Measurements from ENCODE around the gene SLC7A14.

SLC7A14 gene

DNA sequence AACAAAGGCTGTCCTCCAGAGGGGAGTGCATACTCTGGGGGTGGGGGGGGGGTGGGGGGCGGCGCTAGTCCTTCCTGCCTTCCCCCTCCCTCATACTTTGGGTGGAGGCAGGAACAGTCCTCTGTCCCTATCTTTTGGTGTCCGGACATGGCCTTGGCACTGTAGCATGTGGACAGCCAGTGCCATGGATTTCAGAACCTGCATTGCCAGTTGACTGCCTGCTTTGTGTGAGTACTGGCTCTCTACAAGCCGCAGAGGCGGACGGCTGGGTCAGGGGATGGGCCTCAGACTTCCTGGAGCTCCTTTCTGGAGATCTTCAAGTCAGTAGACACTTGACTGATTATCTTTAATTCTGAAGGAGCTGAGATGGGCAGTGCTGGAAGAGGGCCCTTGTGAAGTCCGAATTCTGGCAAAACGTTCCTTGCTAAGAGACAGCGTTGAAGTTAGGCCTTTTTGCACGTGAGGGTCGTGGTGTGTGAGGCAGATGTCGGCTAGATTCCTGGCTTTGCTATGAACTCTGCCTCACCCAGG lies 164.7 kb downstream of the SLC7A14 start:
- DNase-seq: no peak

DNA sequence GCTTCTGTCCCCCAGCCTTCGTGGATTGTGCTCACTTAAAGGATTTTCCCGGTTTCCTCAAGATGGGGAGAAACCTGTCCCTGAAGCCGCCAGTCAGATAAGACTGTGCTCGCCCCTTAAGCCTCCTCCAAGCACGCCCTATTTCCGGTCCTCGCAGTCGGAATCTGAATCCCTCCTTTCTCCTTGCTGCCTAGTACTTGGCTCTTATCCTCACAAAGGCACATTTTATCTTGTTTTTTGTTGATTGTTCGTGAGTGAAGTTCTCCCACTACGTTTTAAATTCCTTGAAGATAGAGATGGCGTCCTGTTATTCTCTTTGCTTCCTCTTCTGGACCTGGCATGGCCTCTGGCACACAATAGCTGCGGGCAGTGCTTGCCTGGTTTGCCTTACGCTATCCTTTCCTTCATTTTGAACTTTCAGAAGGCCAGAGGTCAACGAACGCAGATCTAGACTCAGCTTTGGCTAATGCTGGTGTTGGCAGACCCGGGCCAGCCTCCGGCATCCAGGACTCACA lies 165.5 kb downstream of the SLC7A14 start:
- no peak for DNase-seq

DNA sequence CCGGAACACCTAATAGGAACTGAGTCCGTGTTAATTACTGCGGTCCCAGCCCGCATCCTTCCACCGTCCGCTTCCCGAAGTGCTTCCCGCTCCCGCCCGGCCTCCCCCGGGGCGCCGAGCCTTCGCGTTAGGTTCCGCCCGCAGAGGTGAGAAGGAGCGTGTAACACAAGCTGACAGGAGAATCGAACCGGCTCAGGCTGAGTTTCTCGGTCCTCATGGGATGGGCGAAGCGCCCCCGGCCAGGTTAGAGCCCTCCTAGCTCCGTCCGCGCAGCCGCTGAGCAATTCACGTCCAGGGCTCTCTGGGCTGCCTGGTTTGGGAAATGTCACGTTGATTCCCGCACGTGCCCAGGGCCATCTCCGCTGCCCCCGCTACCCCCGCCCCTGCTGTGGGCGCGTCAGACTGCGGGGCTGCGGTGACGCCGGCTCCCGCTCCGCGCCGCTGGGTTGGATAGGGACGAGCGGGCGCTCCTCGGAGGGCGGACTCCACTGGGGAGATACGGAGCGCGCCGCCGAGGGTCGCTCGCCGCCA lies 166.3 kb downstream of the SLC7A14 start:
- DNase-seq: no peak

GRCh38 chr3:170418422-170419398 lies 167.2 kb downstream of the SLC7A14 start, which contains the start of gene CLDN11:
Gene CLDN11 (plus strand): TSS chr3:170418868. CDS start chr3:170419067, 199 bp downstream.
- DNase-seq: peak; percentile 44

- no peak for DNase-seq
Observed at GRCh38 chr3:170417090-170417489, 168.8 kb downstream of the SLC7A14 start.

GRCh38 chr3:170414202-170414663 lies 171.6 kb downstream of the SLC7A14 start:
- peak; percentile 67 for DNase-seq

DNA sequence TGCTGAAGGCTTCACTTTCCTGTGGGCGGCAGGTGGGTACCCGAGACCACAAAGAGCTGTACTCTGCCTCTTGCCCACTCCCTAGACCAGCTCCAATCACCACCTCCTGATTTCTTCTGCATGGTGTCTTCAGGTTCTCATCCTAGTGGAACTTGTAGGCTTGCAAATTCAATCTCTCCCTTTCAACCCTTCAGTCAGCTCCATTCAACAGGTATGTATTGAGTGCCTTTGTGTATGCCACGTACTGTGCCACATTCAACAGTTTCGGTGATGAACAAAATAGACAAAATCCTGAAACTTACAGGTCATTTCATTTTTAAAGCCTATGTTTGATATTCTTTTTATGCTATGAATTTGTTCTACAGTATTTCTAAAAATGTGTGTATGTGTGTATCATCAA lies 172.6 kb downstream of the SLC7A14 start:
- DNase-seq: no peak

- DNase-seq: no peak
Observed at GRCh38 chr3:170410428-170411029, 175.3 kb downstream of the SLC7A14 start.
